HCT116 (cell line): ENCODE results near the gene CATSPERE. TPM values are rescaled to one million over a fixed set of nuclear protein-coding genes. Genes with fewer than 3 reads are reported as not detected.

Experiments used
- ATAC-seq: fragments of 200-7000 bp; cut with Tn5 transposase; 2 replicates; pipeline ENCODE4 v1.9.1; 2020; ENCODE audit warnings: mild to moderate bottlenecking, moderate library complexity
- BruUV-seq: library from RNA; stranded (reverse); fragments of 400-500 nt; replicated peaks from 2 replicates; lab custom pipeline; 2021; lab: Mats Ljungman, UMichigan
- CTCF ChIA-PET: fragments of 300-600 bp; sonication (Branson Sonifier 250); formaldehyde crosslinking; loops from one replicate; lab custom pipeline; 2021; ENCODE audit warnings: antibody characterized with exemption; lab: Charles Lee
- POLR2A ChIA-PET: fragments of 300-600, 350-600 bp; sonication (Branson Sonifier 250); formaldehyde crosslinking; loops from one replicate; lab custom pipeline; 2021; ENCODE audit warnings: antibody characterized with exemption; lab: Charles Lee
- RAD21 ChIA-PET, 2 experiments: fragments of 300-600 bp; sonication (Branson Sonifier 250); formaldehyde crosslinking; loops; one replicate each; lab custom pipeline; 2023; ENCODE audit warnings: low total read pairs in 2 of 2; ENCODE audit not compliant: uncharacterized antibody in 2 of 2, unreplicated experiment in 2 of 2, low non-redundant PET in 1 of 2; lab: Charles Lee
- DNase-seq: peaks from one replicate; pipeline ENCODE4 v3.0.0-alpha.2; 2010; ENCODE audit warnings: low read depth, low spot score
- H2AFZ ChIP-seq: fragments of 200-600 bp; shearing (Covaris generic), sonication (generic); 2 replicates; pipeline ENCODE4 v1.6.1; 2017; ENCODE audit warnings: low read depth, mixed run types, mixed read lengths, antibody characterized with exemption, low read length; ENCODE audit not compliant: poor library complexity, severe bottlenecking
- H3K27ac ChIP-seq: 2 replicates; pipeline ENCODE4 v1.5.1; 2012; ENCODE audit warnings: low read depth, low read length
- H3K27me3 ChIP-seq: fragments of 200-600 bp; sonication (generic); 2 replicates; pipeline ENCODE4 v1.6.1; 2016; ENCODE audit warnings: mixed run types, low read length, mixed read lengths; ENCODE audit not compliant: insufficient read depth
- H3K36me3 ChIP-seq, 2 experiments: fragments of 200-500 bp in 1 of 2; fragments of 200-600 bp in 1 of 2; sonication (Bioruptor generic) in 1 of 2; sonication (generic) in 1 of 2; 2 replicates each; pipeline versions ENCODE4 v1.5.1 to v1.6.1; 2014 to 2016; ENCODE audit warnings: low read length in 2 of 2, inconsistent platforms in 1 of 2, mixed read lengths in 1 of 2, mixed run types in 1 of 2; ENCODE audit not compliant: insufficient read depth in 2 of 2, control insufficient read depth in 1 of 2
- H3K4me1 ChIP-seq, 2 experiments: fragments of 200-600 bp in 1 of 2; sonication (generic) in 1 of 2; 2 replicates each; pipeline versions ENCODE4 v1.5.1 to v1.6.1; 2012 to 2017; ENCODE audit warnings: low read length in 2 of 2, inconsistent platforms in 1 of 2, mild to moderate bottlenecking in 1 of 2, mixed read lengths in 1 of 2, mixed run types in 1 of 2, moderate library complexity in 1 of 2; ENCODE audit not compliant: insufficient read depth in 2 of 2, control insufficient read depth in 1 of 2
- H3K4me2 ChIP-seq: fragments of 200-600 bp; sonication (generic); 2 replicates; pipeline ENCODE4 v1.6.1; 2017; ENCODE audit warnings: mixed run types, low read length, mixed read lengths
- H3K4me3 ChIP-seq, 2 experiments: fragments of 200-600 bp in 1 of 2; sonication (generic) in 1 of 2; replicated peaks in 1 of 2; 2 replicates each; pipeline ENCODE4 v1.5.1; 2011 to 2016; ENCODE audit warnings: low read length in 2 of 2, control low read depth in 1 of 2, low read depth in 1 of 2, mild to moderate bottlenecking in 1 of 2, mixed read lengths in 1 of 2, mixed run types in 1 of 2
- H3K79me2 ChIP-seq: fragments of 200-600 bp; sonication (generic); 2 replicates; pipeline ENCODE4 v1.6.1; 2017; ENCODE audit warnings: mild to moderate bottlenecking, mixed run types, low read length, moderate library complexity, mixed read lengths; ENCODE audit not compliant: insufficient read depth
- H3K9ac ChIP-seq: fragments of 200-600 bp; sonication (generic); 2 replicates; pipeline ENCODE4 v1.6.1; 2016; ENCODE audit warnings: low read length, mixed read lengths
- H3K9me2 ChIP-seq: fragments of 200-600 bp; sonication (generic), shearing (Covaris generic); 2 replicates; pipeline ENCODE4 v1.6.1; 2017; ENCODE audit warnings: mixed run types, mild to moderate bottlenecking, moderate library complexity; ENCODE audit not compliant: insufficient read depth
- H3K9me3 ChIP-seq, 2 experiments: fragments of 200-500 bp in 1 of 2; fragments of 200-600 bp in 1 of 2; sonication (Bioruptor generic) in 1 of 2; sonication (generic) in 1 of 2; 2 replicates each; pipeline ENCODE4 v1.6.1; 2014 to 2017; ENCODE audit warnings: low read length in 2 of 2, mixed read lengths in 2 of 2, inconsistent platforms in 1 of 2, low read depth in 1 of 2, mild to moderate bottlenecking in 1 of 2, mixed run types in 1 of 2, moderate library complexity in 1 of 2; ENCODE audit not compliant: control insufficient read depth in 1 of 2, insufficient read depth in 1 of 2
- H4K20me1 ChIP-seq: fragments of 200-600 bp; sonication (generic), shearing (Covaris generic); 2 replicates; pipeline ENCODE4 v1.6.1; 2017; ENCODE audit warnings: mixed run types, mild to moderate bottlenecking, moderate library complexity; ENCODE audit not compliant: insufficient read depth
- CEBPB ChIP-seq: IDR thresholded peaks from 2 replicates; pipeline ENCODE4 v1.6.1; 2012; ENCODE audit warnings: low read depth
- EZH2phosphoT487 ChIP-seq: fragments of 200-600 bp; IDR thresholded peaks from 2 replicates; pipeline ENCODE4 v1.6.1; 2018; ENCODE audit warnings: antibody characterized with exemption, borderline replicate concordance
- POLR2AphosphoS5 ChIP-seq: IDR thresholded peaks from 2 replicates; pipeline ENCODE4 v1.6.1; 2011; ENCODE audit warnings: mild to moderate bottlenecking, low read depth, low read length, moderate library complexity
- RAD21 ChIP-seq: IDR thresholded peaks from 2 replicates; pipeline ENCODE4 v1.6.1; 2012; ENCODE audit warnings: low read depth, mild to moderate bottlenecking
- intact Hi-C: fragments of 100-400 bp; cut with micrococcal nuclease; formaldehyde crosslinking; loops from 2 replicates; pipeline ENCODE4 v1.10.0; 2022
- total RNA-seq: library from RNA; stranded (reverse); gene quantifications from one replicate; pipeline ENCODE4 v1.2.1, GENCODE V29; 2021; ENCODE audit not compliant: unreplicated experiment
- TF ChIP-seq, protein P1 (sequence below), 3 experiments: fragments of 200-600 bp in 1 of 3; sonication (generic) in 1 of 3; IDR thresholded peaks in 2 of 3; conservative IDR thresholded peaks in 1 of 3; 2 replicates each; pipeline ENCODE4 v1.5.1; 2012 to 2017; ENCODE audit warnings: low read depth in 2 of 3, low read length in 2 of 3, antibody characterized with exemption in 1 of 3, borderline replicate concordance in 1 of 3, control low read depth in 1 of 3, mild to moderate bottlenecking in 1 of 3, mixed read lengths in 1 of 3, mixed run types in 1 of 3, moderate library complexity in 1 of 3; ENCODE audit not compliant: insufficient read depth in 1 of 3
- TF ChIP-seq, protein P2 (sequence below): IDR thresholded peaks from 2 replicates; pipeline ENCODE4 v1.6.1; 2012
- TF ChIP-seq, protein P3 (sequence below): IDR thresholded peaks from 2 replicates; pipeline ENCODE4 v1.6.1; 2012; ENCODE audit warnings: low read depth

The CATSPERE gene
- total RNA-seq, 1 experiment from 2014 or later: 0.34 TPM

DNA sequence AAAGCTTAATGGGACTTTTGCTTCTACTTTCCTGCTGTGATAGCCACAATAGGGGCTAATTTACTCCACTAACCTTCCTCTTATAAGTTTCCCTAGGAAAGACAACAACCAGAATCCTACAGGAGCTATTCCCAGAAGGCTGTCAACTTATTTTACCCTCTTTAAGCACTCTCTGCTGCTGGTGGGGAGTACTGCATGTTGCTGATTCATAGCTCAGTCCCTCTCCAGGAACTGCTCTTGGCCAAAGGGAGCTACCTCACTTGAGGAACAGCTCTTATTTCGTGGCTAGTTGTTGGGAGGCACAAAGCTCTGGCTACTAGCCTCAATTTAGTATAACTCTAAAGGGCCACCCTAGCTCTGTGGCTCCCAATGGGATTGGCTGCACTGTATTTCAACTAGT, 46.5 kb upstream of the CATSPERE start:
- H4K20me1 ChIP-seq: no peaks in the 10 kb centered on the region
- no peaks in the 10 kb centered on the region for H3K9me3 ChIP-seq
- no peaks in the 10 kb centered on the region for H3K4me1 ChIP-seq
- CTCF ChIA-PET: interaction anchor here (0.9 to 1.9 kb wide), 2 partner anchors 115 to 382 kb away, joined by 6 read pairs; no protein-coding TSS in a partner anchor
- H3K9ac ChIP-seq: no peak overlapping the region
- POLR2A ChIA-PET: no interaction called here
- peaks cover 24 to 35% of the 10 kb centered on the region in 2 experiments for H3K36me3 ChIP-seq
- H3K27me3 ChIP-seq: no peaks in the 10 kb centered on the region
- no peaks in the 10 kb centered on the region for H3K9me2 ChIP-seq
- H2AFZ ChIP-seq: no peak overlapping the region
- RAD21 ChIA-PET: no interaction called here
- intact Hi-C loops: no loop called here
- no peak overlapping the region for H3K27ac ChIP-seq
- DNase-seq: no peak
- H3K4me3 ChIP-seq: no peak overlapping the region
- ATAC-seq: no peak
- H3K4me2 ChIP-seq: no peak overlapping the region
- TF ChIP-seq RAD21 (peak; percentile 21; the same call in 1 of the 2 replicates), EZH2phosphoT487 (no peak), POLR2AphosphoS5 (no peak)
- TF ChIP-seq, protein P1, sequence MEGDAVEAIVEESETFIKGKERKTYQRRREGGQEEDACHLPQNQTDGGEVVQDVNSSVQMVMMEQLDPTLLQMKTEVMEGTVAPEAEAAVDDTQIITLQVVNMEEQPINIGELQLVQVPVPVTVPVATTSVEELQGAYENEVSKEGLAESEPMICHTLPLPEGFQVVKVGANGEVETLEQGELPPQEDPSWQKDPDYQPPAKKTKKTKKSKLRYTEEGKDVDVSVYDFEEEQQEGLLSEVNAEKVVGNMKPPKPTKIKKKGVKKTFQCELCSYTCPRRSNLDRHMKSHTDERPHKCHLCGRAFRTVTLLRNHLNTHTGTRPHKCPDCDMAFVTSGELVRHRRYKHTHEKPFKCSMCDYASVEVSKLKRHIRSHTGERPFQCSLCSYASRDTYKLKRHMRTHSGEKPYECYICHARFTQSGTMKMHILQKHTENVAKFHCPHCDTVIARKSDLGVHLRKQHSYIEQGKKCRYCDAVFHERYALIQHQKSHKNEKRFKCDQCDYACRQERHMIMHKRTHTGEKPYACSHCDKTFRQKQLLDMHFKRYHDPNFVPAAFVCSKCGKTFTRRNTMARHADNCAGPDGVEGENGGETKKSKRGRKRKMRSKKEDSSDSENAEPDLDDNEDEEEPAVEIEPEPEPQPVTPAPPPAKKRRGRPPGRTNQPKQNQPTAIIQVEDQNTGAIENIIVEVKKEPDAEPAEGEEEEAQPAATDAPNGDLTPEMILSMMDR (IDR thresholded peaks at IDR 0.05 in 2 of 3, conservative IDR thresholded peaks at IDR 0.05 in 1 of 3; ENCODE audit: borderline replicate concordance in 1 of 3, insufficient read depth in 1 of 3, low read depth in 2 of 3, low read length in 2 of 3): 0 out of 6 replicates have a peak, but pooled peaks of 1 of the 3 experiments have one; percentile 9
- no TSS peak for BruUV-seq
- H3K79me2 ChIP-seq: no peaks in the 10 kb centered on the region

DNA sequence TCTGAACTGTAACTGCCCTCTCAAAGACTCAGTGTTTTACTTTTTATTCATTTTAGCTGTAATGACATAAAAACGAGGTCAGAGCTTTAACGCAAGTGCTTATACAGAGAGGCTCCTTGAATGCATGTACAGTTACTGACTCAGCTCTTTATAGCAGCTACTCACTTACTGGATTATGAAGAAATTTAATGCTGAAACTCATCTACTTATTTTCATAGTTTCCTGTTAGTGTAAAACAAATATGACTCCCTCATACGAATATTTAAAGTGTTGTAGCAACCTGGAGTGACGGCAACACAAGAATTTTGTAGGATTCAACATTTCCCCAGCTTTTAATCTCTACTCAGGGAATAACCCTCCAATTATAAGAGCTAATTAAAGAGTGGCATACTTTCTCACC, 42.0 kb upstream of the CATSPERE start:
- Histone ChIP-seq H3K27me3 (no peaks in the 10 kb centered on the region), H3K9ac (no peak overlapping the region), H3K36me3 (peaks cover 27 to 31% of the 10 kb centered on the region in 2 experiments), H4K20me1 (no peaks in the 10 kb centered on the region), H3K4me1 (no peaks in the 10 kb centered on the region), H2AFZ (no peak overlapping the region), H3K4me2 (no peak overlapping the region), H3K27ac (no peak overlapping the region), H3K9me2 (no peaks in the 10 kb centered on the region), H3K4me3 (no peak overlapping the region), H3K9me3 (no peaks in the 10 kb centered on the region), H3K79me2 (no peaks in the 10 kb centered on the region)
- TF ChIP-seq, protein P2, sequence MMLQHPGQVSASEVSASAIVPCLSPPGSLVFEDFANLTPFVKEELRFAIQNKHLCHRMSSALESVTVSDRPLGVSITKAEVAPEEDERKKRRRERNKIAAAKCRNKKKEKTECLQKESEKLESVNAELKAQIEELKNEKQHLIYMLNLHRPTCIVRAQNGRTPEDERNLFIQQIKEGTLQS: no peak
- no peak for TF ChIP-seq CEBPB
- TF ChIP-seq, protein P3, sequence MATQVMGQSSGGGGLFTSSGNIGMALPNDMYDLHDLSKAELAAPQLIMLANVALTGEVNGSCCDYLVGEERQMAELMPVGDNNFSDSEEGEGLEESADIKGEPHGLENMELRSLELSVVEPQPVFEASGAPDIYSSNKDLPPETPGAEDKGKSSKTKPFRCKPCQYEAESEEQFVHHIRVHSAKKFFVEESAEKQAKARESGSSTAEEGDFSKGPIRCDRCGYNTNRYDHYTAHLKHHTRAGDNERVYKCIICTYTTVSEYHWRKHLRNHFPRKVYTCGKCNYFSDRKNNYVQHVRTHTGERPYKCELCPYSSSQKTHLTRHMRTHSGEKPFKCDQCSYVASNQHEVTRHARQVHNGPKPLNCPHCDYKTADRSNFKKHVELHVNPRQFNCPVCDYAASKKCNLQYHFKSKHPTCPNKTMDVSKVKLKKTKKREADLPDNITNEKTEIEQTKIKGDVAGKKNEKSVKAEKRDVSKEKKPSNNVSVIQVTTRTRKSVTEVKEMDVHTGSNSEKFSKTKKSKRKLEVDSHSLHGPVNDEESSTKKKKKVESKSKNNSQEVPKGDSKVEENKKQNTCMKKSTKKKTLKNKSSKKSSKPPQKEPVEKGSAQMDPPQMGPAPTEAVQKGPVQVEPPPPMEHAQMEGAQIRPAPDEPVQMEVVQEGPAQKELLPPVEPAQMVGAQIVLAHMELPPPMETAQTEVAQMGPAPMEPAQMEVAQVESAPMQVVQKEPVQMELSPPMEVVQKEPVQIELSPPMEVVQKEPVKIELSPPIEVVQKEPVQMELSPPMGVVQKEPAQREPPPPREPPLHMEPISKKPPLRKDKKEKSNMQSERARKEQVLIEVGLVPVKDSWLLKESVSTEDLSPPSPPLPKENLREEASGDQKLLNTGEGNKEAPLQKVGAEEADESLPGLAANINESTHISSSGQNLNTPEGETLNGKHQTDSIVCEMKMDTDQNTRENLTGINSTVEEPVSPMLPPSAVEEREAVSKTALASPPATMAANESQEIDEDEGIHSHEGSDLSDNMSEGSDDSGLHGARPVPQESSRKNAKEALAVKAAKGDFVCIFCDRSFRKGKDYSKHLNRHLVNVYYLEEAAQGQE: no peak
- ATAC-seq: no peak
- ChIA-PET CTCF (no interaction called here), POLR2A (no interaction called here), RAD21 (no interaction called here)
- BruUV-seq: no TSS peak
- intact Hi-C loops: no loop called here
- DNase-seq: no peak
